A673 (cell line): ENCODE data around the gene CD3G. TPM values are rescaled to one million over a fixed set of nuclear protein-coding genes. Genes with fewer than 3 reads are reported as not detected.

Experiments used
- BruUV-seq: library from RNA; stranded (reverse); fragments of 400-500 nt; replicated peaks from 2 replicates; lab custom pipeline; 2021; lab: Mats Ljungman, UMichigan
- CTCF ChIA-PET: fragments of 300-600 bp; sonication (Branson Sonifier 250); formaldehyde crosslinking; loops from one replicate; lab custom pipeline; 2022; ENCODE audit warnings: antibody characterized with exemption; lab: Charles Lee
- POLR2A ChIA-PET: fragments of 300-600 bp; sonication (Branson Sonifier 250); formaldehyde crosslinking; loops from one replicate; lab custom pipeline; 2022; ENCODE audit warnings: antibody characterized with exemption; ENCODE audit not compliant: low non-redundant PET; lab: Charles Lee
- DNase-seq: peaks from one replicate; pipeline ENCODE4 v3.0.0-alpha.2; 2015; ENCODE audit warnings: low spot score
- H3K27ac ChIP-seq: fragments of 200-600 bp; sonication (generic); 2 replicates; pipeline ENCODE4 v1.5.1; 2016; ENCODE audit warnings: mixed run types, low read depth, mild to moderate bottlenecking, mixed read lengths, antibody characterized with exemption, low read length; ENCODE audit not compliant: poor library complexity, severe bottlenecking
- H3K27me3 ChIP-seq: fragments of 200-600 bp; sonication (generic); replicated peaks from 2 replicates; pipeline ENCODE4 v1.6.1; 2017; ENCODE audit warnings: mixed run types, low read depth, mild to moderate bottlenecking, mixed read lengths, antibody characterized with exemption, low read length; ENCODE audit not compliant: insufficient read depth, poor library complexity
- H3K36me3 ChIP-seq: fragments of 200-600 bp; sonication (generic); 2 replicates; pipeline ENCODE4 v1.6.1; 2016; ENCODE audit warnings: mixed run types, mild to moderate bottlenecking, mixed read lengths, antibody characterized with exemption, low read length; ENCODE audit not compliant: insufficient read depth, poor library complexity, severe bottlenecking
- H3K4me1 ChIP-seq: fragments of 200-600 bp; sonication (generic); 2 replicates; pipeline ENCODE4 v1.6.1; 2017; ENCODE audit warnings: mixed run types, mild to moderate bottlenecking, mixed read lengths, antibody characterized with exemption, low read length; ENCODE audit not compliant: insufficient read depth, poor library complexity, severe bottlenecking
- H3K4me3 ChIP-seq: fragments of 200-600 bp; sonication (generic); 2 replicates; pipeline ENCODE4 v1.5.1; 2016; ENCODE audit warnings: low read depth, mixed run types, mild to moderate bottlenecking, mixed read lengths, low read length; ENCODE audit not compliant: poor library complexity, severe bottlenecking
- H3K9me3 ChIP-seq: fragments of 200-600 bp; sonication (generic); 2 replicates; pipeline ENCODE4 v1.6.1; 2016; ENCODE audit warnings: mixed run types, low read depth, mild to moderate bottlenecking, mixed read lengths, antibody characterized with exemption, low read length; ENCODE audit not compliant: poor library complexity, severe bottlenecking
- CTCF ChIP-seq: fragments of 300-800, 200-600 bp; sonication (generic); conservative IDR thresholded peaks from 2 replicates; pipeline ENCODE4 v1.5.1; 2017; ENCODE audit warnings: low read depth, mild to moderate bottlenecking, antibody characterized with exemption, low read length, moderate library complexity, mixed read lengths
- EZH2 ChIP-seq: fragments of 200-600 bp; sonication (generic); IDR thresholded peaks from 2 replicates; pipeline ENCODE4 v1.6.1; 2017; ENCODE audit warnings: borderline replicate concordance, low read depth, mild to moderate bottlenecking, mixed read lengths, antibody characterized with exemption, low read length; ENCODE audit not compliant: poor library complexity, severe bottlenecking
- intact Hi-C: fragments of 100-400 bp; cut with micrococcal nuclease; formaldehyde crosslinking; loops from one replicate; pipeline ENCODE4 v1.10.0; 2022; ENCODE audit not compliant: unreplicated experiment
- total RNA-seq: library from RNA; stranded (reverse); gene quantifications from 2 replicates; pipeline ENCODE4 v1.2.3, GENCODE V29; 2021

CD3G gene
- total RNA-seq, 1 experiment from 2014 or later, result not detected

- POLR2A ChIA-PET, result no interaction called here
- TF ChIP-seq CTCF (no peak), EZH2 (no peak)
- Histone ChIP-seq H3K27me3 (peaks cover 13% of the 10 kb centered on the region), H3K36me3 (no peaks in the 10 kb centered on the region), H3K27ac (no peak overlapping the region), H3K4me3 (no peak overlapping the region), H3K9me3 (no peaks in the 10 kb centered on the region), H3K4me1 (no peaks in the 10 kb centered on the region)
- DNase-seq, result no peak
- CTCF ChIA-PET, result no interaction called here
- BruUV-seq, result no TSS peak
- intact Hi-C loops, result no loop called here
These were observed 22.6 kb upstream of the CD3G start for GRCh38 chr11:118321386-118322082.

- DNase-seq, result no peak
These were observed 21.4 kb upstream of the CD3G start for GRCh38 chr11:118322721-118323120.

GRCh38 chr11:118325283-118325682 lies 18.9 kb upstream of the CD3G start:
- no peak overlapping the region for H3K4me3 ChIP-seq
- TF ChIP-seq EZH2 (no peak), CTCF (no peak)
- no TSS peak for BruUV-seq
- H3K27me3 ChIP-seq, result peaks cover 10% of the 10 kb centered on the region
- no peak overlapping the region for H3K27ac ChIP-seq
- H3K9me3 ChIP-seq, result no peaks in the 10 kb centered on the region
- POLR2A ChIA-PET, result interaction anchor here (0.7 kb wide), 1 partner anchor 699 kb away, joined by 4 read pairs; no protein-coding TSS in a partner anchor
- DNase-seq, result no peak
- no peaks in the 10 kb centered on the region for H3K4me1 ChIP-seq
- H3K36me3 ChIP-seq, result no peaks in the 10 kb centered on the region
- CTCF ChIA-PET, result no interaction called here
- intact Hi-C loops, result no loop called here

More at GRCh38 chr11:118322721-118323120, 21.4 kb upstream of the CD3G start:
- Histone ChIP-seq H3K4me1 (no peaks in the 10 kb centered on the region), H3K36me3 (no peaks in the 10 kb centered on the region), H3K27ac (no peak overlapping the region), H3K27me3 (peaks cover 22% of the 10 kb centered on the region), H3K9me3 (no peaks in the 10 kb centered on the region), H3K4me3 (no peak overlapping the region)
- BruUV-seq, result no TSS peak
- intact Hi-C loops, result no loop called here
- CTCF ChIA-PET, result no interaction called here
- TF ChIP-seq EZH2 (no peak), CTCF (no peak)
- POLR2A ChIA-PET, result no interaction called here
